A549 treated with Mapracorat at 1 μM for 4 hours (cell line): ENCODE data around the gene AIP. TPM values are rescaled to one million over a fixed set of nuclear protein-coding genes. Genes with fewer than 3 reads are reported as not detected.

Experiments used
- total RNA-seq: library from RNA; stranded (reverse); fragments of 200-300 nt; extraction: Qiagen RNA extraction; gene quantifications from 5 replicates; pipeline ENCODE4 v1.2.3, GENCODE V29; 2022

Gene AIP
- 36.9 to 47.3 TPM (median 45.7 TPM) in 5 replicates for total RNA-seq

GRCh38 chr11:67482827-67483798, at the start of gene AIP:
Gene AIP, plus strand, starts transcription at chr11:67483026. Its CDS starts 133 bp downstream, at chr11:67483159.

GRCh38 chr11:67437082-67437808, 45.6 kb upstream of the AIP start, which contains the start of gene PTPRCAP:
Gene PTPRCAP, minus strand, starts transcription at chr11:67437682. Its CDS starts 63 bp downstream, at chr11:67437619.

GRCh38 chr11:67452141-67452952, 30.5 kb upstream of the AIP start, which contains the start of gene GPR152:
Gene GPR152, minus strand, starts transcription at chr11:67452729. Its CDS starts 5 bp downstream, at chr11:67452724.

GRCh38 chr11:67455054-67455453, 27.8 kb upstream of the AIP start, which contains the start of gene CABP4:
Gene CABP4, plus strand, starts transcription at chr11:67455354. Its CDS starts 70 bp downstream, at chr11:67455424.

GRCh38 chr11:67468759-67469507, 13.9 kb upstream of the AIP start, which contains the start of gene TMEM134:
Gene TMEM134, minus strand, starts transcription at chr11:67469251. Its CDS starts 59 bp downstream, at chr11:67469192.

GRCh38 chr11:67504950-67505581, 22.2 kb downstream of the AIP start, which contains the start of gene PITPNM1:
Gene PITPNM1, minus strand, starts transcription at chr11:67505363. Its CDS starts 1,183 bp downstream, at chr11:67504180.

GRCh38 chr11:67507864-67508485, 25.1 kb downstream of the AIP start, which contains the start of gene CDK2AP2:
Gene CDK2AP2, minus strand, starts transcription at chr11:67508162. Its CDS starts 80 bp downstream, at chr11:67508082.

GRCh38 chr11:67522844-67523555, 40.2 kb downstream of the AIP start, which contains the start of gene CABP2:
Gene CABP2, minus strand, starts transcription at chr11:67523446. Its CDS starts 120 bp downstream, at chr11:67523326.

Other genes with a start within 250 kb of the AIP start
- 24.3 to 39.8 TPM (median 37.3 TPM) in 5 replicates for gene GRK2, start 216.6 kb upstream of the AIP start, total RNA-seq
- 19.3 to 28.6 TPM (median 26.2 TPM) in 5 replicates for gene ANKRD13D, start 193.7 kb upstream of the AIP start, total RNA-seq
- 16.2 to 30.3 TPM (median 25.0 TPM) in 5 replicates for gene SSH3, start 179.5 kb upstream of the AIP start, total RNA-seq
- gene POLD4, start 129.5 kb upstream of the AIP start, total RNA-seq: 192 to 233 TPM (median 214 TPM) in 5 replicates
- gene CLCF1, start 109.4 kb upstream of the AIP start, total RNA-seq: 33.6 to 42.2 TPM (median 40.3 TPM) in 5 replicates
- gene RAD9A, start 91.0 kb upstream of the AIP start, total RNA-seq: 21.8 to 35.3 TPM (median 28.7 TPM) in 5 replicates
- 266 to 289 TPM (median 280 TPM) in 5 replicates for gene PPP1CA, start 81.2 kb upstream of the AIP start, total RNA-seq
- gene TBC1D10C, start 78.9 kb upstream of the AIP start, total RNA-seq: 0.05 to 0.11 TPM (median 0.07 TPM) in 4 of 5 replicates, not detected in the other
- gene CARNS1, start 67.3 kb upstream of the AIP start, total RNA-seq: 0.08 to 0.21 TPM (median 0.13 TPM) in 5 replicates
- gene RPS6KB2, start 54.5 kb upstream of the AIP start, total RNA-seq: 39.1 to 52.9 TPM (median 48.1 TPM) in 5 replicates
- 0.24 to 0.72 TPM (median 0.29 TPM) in 4 of 5 replicates, not detected in the other for gene PTPRCAP, start 45.3 kb upstream of the AIP start, total RNA-seq
- 49.3 to 62.5 TPM (median 58.8 TPM) in 5 replicates for gene CORO1B, start 39.5 kb upstream of the AIP start, total RNA-seq
- 0.15 TPM in 1 of 5 replicates, not detected in the others for gene GPR152, start 30.3 kb upstream of the AIP start, total RNA-seq
- not detected in 5 replicates for gene CABP4, start 27.7 kb upstream of the AIP start, total RNA-seq
- 50.3 to 69.2 TPM (median 65.5 TPM) in 5 replicates for gene TMEM134, start 13.8 kb upstream of the AIP start, total RNA-seq
- gene PITPNM1, start 22.3 kb downstream of the AIP start, total RNA-seq: 32.0 to 48.9 TPM (median 39.8 TPM) in 5 replicates
- 57.9 to 85.6 TPM (median 80.6 TPM) in 5 replicates for gene CDK2AP2, start 25.1 kb downstream of the AIP start, total RNA-seq
- gene CABP2, start 40.4 kb downstream of the AIP start, total RNA-seq: not detected in 5 replicates
- 1,477 to 1,695 TPM (median 1,644 TPM) in 5 replicates for gene GSTP1, start 100.8 kb downstream of the AIP start, total RNA-seq
- gene NDUFV1, start 123.9 kb downstream of the AIP start, total RNA-seq: 144 to 155 TPM (median 149 TPM) in 5 replicates
- gene NUDT8, start 146.9 kb downstream of the AIP start, total RNA-seq: 7.1 to 14.5 TPM (median 14.0 TPM) in 5 replicates
- gene TBX10, start 156.7 kb downstream of the AIP start, total RNA-seq: not detected in 5 replicates
- gene ACY3, start 167.7 kb downstream of the AIP start, total RNA-seq: 0.87 to 1.4 TPM (median 1.2 TPM) in 5 replicates
- not detected in 5 replicates for gene ALDH3B2, start 191.6 kb downstream of the AIP start, total RNA-seq